Astrocyte (in vitro differentiated cells and primary cell): ENCODE data around the gene EGFLAM.

Experiments
- CTCF ChIP-seq: IDR thresholded peaks from 2 replicates; pipeline ENCODE4 v1.5.1; 2011; ENCODE audit warnings: low read depth, mild to moderate bottlenecking, inconsistent platforms, low read length, moderate library complexity; ENCODE audit not compliant: insufficient read depth
- EZH2 ChIP-seq: IDR thresholded peaks from 2 replicates; pipeline ENCODE4 v1.6.1; 2012; ENCODE audit warnings: mild to moderate bottlenecking, low read length, inconsistent platforms; ENCODE audit not compliant: insufficient read depth

- TF ChIP-seq CTCF (no peak), EZH2 (no peak)
Observed at GRCh38 chr5:38330207-38330606, 71.8 kb downstream of the EGFLAM start.
